ENCODE measurements around the gene GOSR1.

GRCh38 chr17:30514895-30515596, 37.8 kb downstream of the GOSR1 start:
- no peak for TF ChIP-seq CTCF (IDR thresholded peaks at IDR 0.05)
- no peak for TF ChIP-seq POLR2A (IDR thresholded peaks at IDR 0.05)
